Measurements from ENCODE around the gene NEURL1B. TPM values are rescaled to one million over a fixed set of nuclear protein-coding genes. Genes with fewer than 3 reads are reported as not detected.

NEURL1B gene
- total and polyA plus RNA-seq, 4 donors, result 1.5 to 10.0 (median 5.5) TPM

DNA sequence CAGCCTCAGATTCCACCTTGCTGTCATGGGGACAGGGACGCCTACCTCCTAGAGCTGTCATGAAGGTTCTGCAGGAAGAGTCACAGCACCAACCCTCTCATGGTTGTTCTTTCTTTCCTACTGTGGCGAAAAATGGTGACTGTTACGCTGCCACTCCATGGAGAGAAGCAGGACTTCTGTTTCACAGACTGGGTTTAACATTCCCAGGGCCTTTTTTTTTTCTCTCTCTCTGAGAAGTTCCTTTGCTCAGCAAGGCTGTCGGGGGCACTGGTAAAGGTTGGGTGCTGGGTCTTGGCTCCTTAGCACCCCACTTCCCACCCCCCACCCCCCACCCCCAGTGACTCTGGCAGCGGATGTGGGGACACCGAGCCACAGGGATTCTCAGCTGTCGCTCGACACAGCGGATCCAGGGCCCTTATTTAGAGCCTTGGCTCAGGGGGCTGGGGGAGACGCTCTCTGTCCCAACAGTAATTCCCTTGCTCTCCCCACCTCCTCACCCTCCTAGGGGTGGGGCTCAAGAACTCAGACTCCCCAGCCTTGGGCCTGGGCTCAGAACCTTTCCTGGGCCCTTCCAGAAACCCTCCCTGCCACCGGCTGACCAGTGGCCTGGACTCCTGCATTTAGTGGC is 95.6 kb downstream of the NEURL1B start (continued):
- TF ChIP-seq, protein P1, sequence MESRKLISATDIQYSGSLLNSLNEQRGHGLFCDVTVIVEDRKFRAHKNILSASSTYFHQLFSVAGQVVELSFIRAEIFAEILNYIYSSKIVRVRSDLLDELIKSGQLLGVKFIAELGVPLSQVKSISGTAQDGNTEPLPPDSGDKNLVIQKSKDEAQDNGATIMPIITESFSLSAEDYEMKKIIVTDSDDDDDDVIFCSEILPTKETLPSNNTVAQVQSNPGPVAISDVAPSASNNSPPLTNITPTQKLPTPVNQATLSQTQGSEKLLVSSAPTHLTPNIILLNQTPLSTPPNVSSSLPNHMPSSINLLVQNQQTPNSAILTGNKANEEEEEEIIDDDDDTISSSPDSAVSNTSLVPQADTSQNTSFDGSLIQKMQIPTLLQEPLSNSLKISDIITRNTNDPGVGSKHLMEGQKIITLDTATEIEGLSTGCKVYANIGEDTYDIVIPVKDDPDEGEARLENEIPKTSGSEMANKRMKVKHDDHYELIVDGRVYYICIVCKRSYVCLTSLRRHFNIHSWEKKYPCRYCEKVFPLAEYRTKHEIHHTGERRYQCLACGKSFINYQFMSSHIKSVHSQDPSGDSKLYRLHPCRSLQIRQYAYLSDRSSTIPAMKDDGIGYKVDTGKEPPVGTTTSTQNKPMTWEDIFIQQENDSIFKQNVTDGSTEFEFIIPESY (IDR thresholded peaks at IDR 0.05), result no peak
- TF ChIP-seq HNF4G (IDR thresholded peaks at IDR 0.05), result no peak
- no peak for TF ChIP-seq EGR1 (IDR thresholded peaks at IDR 0.05; ENCODE audit: low read depth in 2 of 2)
- no peak for TF ChIP-seq FOXA2 (IDR thresholded peaks at IDR 0.05)

DNA sequence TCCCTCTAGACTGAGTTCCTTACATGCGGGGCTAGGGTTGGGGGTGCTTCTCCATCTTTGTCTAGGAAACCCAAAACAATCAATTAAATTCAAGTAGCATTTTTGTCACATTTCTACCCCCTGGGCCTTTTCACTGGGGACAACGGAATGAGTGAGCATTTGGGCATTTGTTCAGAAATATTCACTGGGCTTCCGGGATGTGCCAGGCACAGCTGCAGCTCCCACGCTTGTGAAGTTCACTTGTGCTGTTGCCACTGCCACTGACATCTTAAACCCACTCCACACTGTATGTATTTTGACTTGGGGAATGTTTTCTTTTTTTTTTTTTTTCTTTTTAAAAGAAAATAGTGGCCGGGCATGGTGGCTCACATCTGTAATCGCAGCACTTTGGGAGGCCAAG is 98.3 kb downstream of the NEURL1B start:
- H3K27ac ChIP-seq (ENCODE audit: low read depth in 1 of 2, low read length in 2 of 2), result no peak overlapping the region
- no peaks in the 10 kb centered on the region for H3K9me3 ChIP-seq (ENCODE audit: control insufficient read depth in 4 of 4, low read length in 3 of 4)
- no peak for DNase-seq (ENCODE audit: low spot score)
- H3K9ac ChIP-seq (ENCODE audit: low read depth in 1 of 2, low read length in 2 of 2), result no peak overlapping the region
- no peak overlapping the region for H3K4me3 ChIP-seq (ENCODE audit: low read depth in 1 of 3, low read length in 3 of 3)
- H3K27me3 ChIP-seq (ENCODE audit: control insufficient read depth in 4 of 4, insufficient read depth in 4 of 4, low read length in 3 of 4), result no peaks in the 10 kb centered on the region
- 94% methylated on average over 6 of the region's 6 CpGs for WGBS
- no peaks in the 10 kb centered on the region for H3K36me3 ChIP-seq (ENCODE audit: control insufficient read depth in 4 of 4, insufficient read depth in 3 of 4, low read depth in 1 of 4, low read length in 3 of 4)
- H3K4me1 ChIP-seq (ENCODE audit: control insufficient read depth in 4 of 4, insufficient read depth in 4 of 4, low read length in 3 of 4), result no peaks in the 10 kb centered on the region
- no peak for TF ChIP-seq NR2F2 (IDR thresholded peaks at IDR 0.05)
- TF ChIP-seq JUND (IDR thresholded peaks at IDR 0.05), result no peak
- TF ChIP-seq, protein P2, sequence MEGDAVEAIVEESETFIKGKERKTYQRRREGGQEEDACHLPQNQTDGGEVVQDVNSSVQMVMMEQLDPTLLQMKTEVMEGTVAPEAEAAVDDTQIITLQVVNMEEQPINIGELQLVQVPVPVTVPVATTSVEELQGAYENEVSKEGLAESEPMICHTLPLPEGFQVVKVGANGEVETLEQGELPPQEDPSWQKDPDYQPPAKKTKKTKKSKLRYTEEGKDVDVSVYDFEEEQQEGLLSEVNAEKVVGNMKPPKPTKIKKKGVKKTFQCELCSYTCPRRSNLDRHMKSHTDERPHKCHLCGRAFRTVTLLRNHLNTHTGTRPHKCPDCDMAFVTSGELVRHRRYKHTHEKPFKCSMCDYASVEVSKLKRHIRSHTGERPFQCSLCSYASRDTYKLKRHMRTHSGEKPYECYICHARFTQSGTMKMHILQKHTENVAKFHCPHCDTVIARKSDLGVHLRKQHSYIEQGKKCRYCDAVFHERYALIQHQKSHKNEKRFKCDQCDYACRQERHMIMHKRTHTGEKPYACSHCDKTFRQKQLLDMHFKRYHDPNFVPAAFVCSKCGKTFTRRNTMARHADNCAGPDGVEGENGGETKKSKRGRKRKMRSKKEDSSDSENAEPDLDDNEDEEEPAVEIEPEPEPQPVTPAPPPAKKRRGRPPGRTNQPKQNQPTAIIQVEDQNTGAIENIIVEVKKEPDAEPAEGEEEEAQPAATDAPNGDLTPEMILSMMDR (IDR thresholded peaks at IDR 0.05; ENCODE audit: low read depth, low read length, missing input control), result no peak
- no peak for TF ChIP-seq HNF4A (conservative IDR thresholded peaks at IDR 0.05)
- TF ChIP-seq, protein P3, sequence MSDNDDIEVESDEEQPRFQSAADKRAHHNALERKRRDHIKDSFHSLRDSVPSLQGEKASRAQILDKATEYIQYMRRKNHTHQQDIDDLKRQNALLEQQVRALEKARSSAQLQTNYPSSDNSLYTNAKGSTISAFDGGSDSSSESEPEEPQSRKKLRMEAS (IDR thresholded peaks at IDR 0.05), result no peak
- no peak for TF ChIP-seq FOXA2 (IDR thresholded peaks at IDR 0.05)
- no peak for TF ChIP-seq RXRA (IDR thresholded peaks at IDR 0.05)
- TF ChIP-seq, protein P4, sequence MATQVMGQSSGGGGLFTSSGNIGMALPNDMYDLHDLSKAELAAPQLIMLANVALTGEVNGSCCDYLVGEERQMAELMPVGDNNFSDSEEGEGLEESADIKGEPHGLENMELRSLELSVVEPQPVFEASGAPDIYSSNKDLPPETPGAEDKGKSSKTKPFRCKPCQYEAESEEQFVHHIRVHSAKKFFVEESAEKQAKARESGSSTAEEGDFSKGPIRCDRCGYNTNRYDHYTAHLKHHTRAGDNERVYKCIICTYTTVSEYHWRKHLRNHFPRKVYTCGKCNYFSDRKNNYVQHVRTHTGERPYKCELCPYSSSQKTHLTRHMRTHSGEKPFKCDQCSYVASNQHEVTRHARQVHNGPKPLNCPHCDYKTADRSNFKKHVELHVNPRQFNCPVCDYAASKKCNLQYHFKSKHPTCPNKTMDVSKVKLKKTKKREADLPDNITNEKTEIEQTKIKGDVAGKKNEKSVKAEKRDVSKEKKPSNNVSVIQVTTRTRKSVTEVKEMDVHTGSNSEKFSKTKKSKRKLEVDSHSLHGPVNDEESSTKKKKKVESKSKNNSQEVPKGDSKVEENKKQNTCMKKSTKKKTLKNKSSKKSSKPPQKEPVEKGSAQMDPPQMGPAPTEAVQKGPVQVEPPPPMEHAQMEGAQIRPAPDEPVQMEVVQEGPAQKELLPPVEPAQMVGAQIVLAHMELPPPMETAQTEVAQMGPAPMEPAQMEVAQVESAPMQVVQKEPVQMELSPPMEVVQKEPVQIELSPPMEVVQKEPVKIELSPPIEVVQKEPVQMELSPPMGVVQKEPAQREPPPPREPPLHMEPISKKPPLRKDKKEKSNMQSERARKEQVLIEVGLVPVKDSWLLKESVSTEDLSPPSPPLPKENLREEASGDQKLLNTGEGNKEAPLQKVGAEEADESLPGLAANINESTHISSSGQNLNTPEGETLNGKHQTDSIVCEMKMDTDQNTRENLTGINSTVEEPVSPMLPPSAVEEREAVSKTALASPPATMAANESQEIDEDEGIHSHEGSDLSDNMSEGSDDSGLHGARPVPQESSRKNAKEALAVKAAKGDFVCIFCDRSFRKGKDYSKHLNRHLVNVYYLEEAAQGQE (IDR thresholded peaks at IDR 0.05), result no peak
- no peak for TF ChIP-seq GABPA (IDR thresholded peaks at IDR 0.05 in 1 of 2, conservative IDR thresholded peaks at IDR 0.05 in 1 of 2)
